HepG2 (cell line): ENCODE results near the gene DYSF. TPM values are rescaled to one million over a fixed set of nuclear protein-coding genes. Genes with fewer than 3 reads are reported as not detected.
A peak's percentile ranks its signal among the peaks of the same experiment; 100 is the strongest.

Experiments used
- ATAC-seq: fragments of 200-7000 bp; cut with Tn5 transposase; 3 replicates; pipeline ENCODE4 v1.9.1; 2020; ENCODE audit warnings: mild to moderate bottlenecking, moderate library complexity
- BruUV-seq: library from RNA; stranded (reverse); fragments of 400-500 nt; replicated peaks from 2 replicates; lab custom pipeline; 2021; lab: Mats Ljungman, UMichigan
- CTCF ChIA-PET: fragments of 300-600 bp; formaldehyde crosslinking; extraction: SDS; loops from one replicate; lab custom pipeline; 2021; ENCODE audit warnings: low total read pairs, inconsistent platforms, low intra/inter-chr PET ratio; lab: Yijun Ruan, JAX
- POLR2A ChIA-PET: fragments of 350-600 bp; sonication (Branson Sonifier 250); formaldehyde crosslinking; loops from one replicate; lab custom pipeline; 2020; ENCODE audit warnings: antibody characterized with exemption, inconsistent platforms; lab: Yijun Ruan, JAX
- DNase-seq: peaks from one replicate; pipeline ENCODE4 v3.0.0-alpha.2; 2015; ENCODE audit warnings: low spot score
- FAIRE-seq: peaks from 3 replicates; lab custom pipeline; 2011; peaks lifted over from hg19 to GRCh38; lab: Jason Lieb, UNC
- H2AFZ ChIP-seq: one replicate; pipeline ENCODE4 v1.6.1; 2011; ENCODE audit warnings: low read length, inconsistent platforms
- H3K27ac ChIP-seq: fragments of 300-600 bp; 3 replicates; pipeline ENCODE4 v1.8.0; 2011; ENCODE audit warnings: mixed run types, mild to moderate bottlenecking, mixed read lengths, low read length, inconsistent platforms; ENCODE audit not compliant: insufficient read depth; ENCODE audit errors: extremely low read length
- H3K27me3 ChIP-seq, 2 experiments: fragments of 200-600 bp in 1 of 2; 2 replicates in 1 of 2; 3 replicates in 1 of 2; pipeline versions ENCODE4 v1.6.0 to v1.8.0; 2011; ENCODE audit warnings: low read length in 2 of 2, mild to moderate bottlenecking in 2 of 2, moderate library complexity in 2 of 2, inconsistent platforms in 1 of 2; ENCODE audit not compliant: insufficient read depth in 2 of 2, control insufficient read depth in 1 of 2
- H3K36me3 ChIP-seq, 2 experiments: fragments of 200-600 bp in 1 of 2; replicated peaks in 1 of 2; 2 replicates in 1 of 2; 3 replicates in 1 of 2; pipeline versions ENCODE4 v1.5.1 to v1.8.0; 2011; ENCODE audit warnings: low read length in 2 of 2, inconsistent platforms in 1 of 2; ENCODE audit not compliant: insufficient read depth in 2 of 2, control insufficient read depth in 1 of 2
- H3K4me1 ChIP-seq: 2 replicates; pipeline ENCODE4 v1.5.1; 2012; ENCODE audit warnings: low read length, inconsistent platforms; ENCODE audit not compliant: insufficient read depth
- H3K4me2 ChIP-seq: 2 replicates; pipeline ENCODE4 v1.6.0; 2011; ENCODE audit warnings: low read depth, low read length, inconsistent platforms
- H3K4me3 ChIP-seq, 3 experiments: fragments of 200-600 bp in 1 of 3; sonication (generic), shearing (Covaris generic) in 1 of 3; replicated peaks in 1 of 3; 2 replicates each; pipeline ENCODE4 v1.5.1; 2011 to 2016; ENCODE audit warnings: low read length in 3 of 3, inconsistent platforms in 2 of 3, low read depth in 2 of 3, mild to moderate bottlenecking in 2 of 3, control low read depth in 1 of 3, mixed read lengths in 1 of 3; ENCODE audit not compliant: insufficient read depth in 1 of 3
- H3K79me2 ChIP-seq: one replicate; pipeline ENCODE4 v1.6.1; 2011; ENCODE audit warnings: low read length, inconsistent platforms; ENCODE audit not compliant: insufficient read depth
- H3K9ac ChIP-seq: 2 replicates; pipeline ENCODE4 v1.6.0; 2011; ENCODE audit warnings: mild to moderate bottlenecking, low read depth, low read length, inconsistent platforms; ENCODE audit not compliant: insufficient read depth
- H3K9me3 ChIP-seq: 2 replicates; pipeline ENCODE4 v1.5.1; 2012; ENCODE audit warnings: mild to moderate bottlenecking, low read length
- H4K20me1 ChIP-seq: 2 replicates; pipeline ENCODE4 v1.6.0; 2011; ENCODE audit warnings: inconsistent platforms, mild to moderate bottlenecking, low read length, moderate library complexity; ENCODE audit not compliant: insufficient read depth
- ASH2L ChIP-seq: fragments of 300-600, 200-600 bp; sonication (generic); IDR thresholded peaks from 2 replicates; pipeline ENCODE4 v1.7.0; 2017; ENCODE audit warnings: low read depth, mild to moderate bottlenecking, moderate library complexity, mixed read lengths, low read length; ENCODE audit not compliant: insufficient read length
- ESRRA ChIP-seq: sonication (generic); formaldehyde crosslinking; IDR thresholded peaks from 2 replicates; pipeline ENCODE4 v1.5.1; 2020; ENCODE audit warnings: mild to moderate bottlenecking, low read depth, missing genetic modification reagents
- GABPB1 ChIP-seq: IDR thresholded peaks from 2 replicates; pipeline ENCODE4 v1.6.1; 2016; ENCODE audit warnings: mild to moderate bottlenecking, missing genetic modification reagents, moderate library complexity, missing compliant biosample characterization
- MAFF ChIP-seq: IDR thresholded peaks from 2 replicates; pipeline ENCODE4 v1.6.1; 2011; ENCODE audit warnings: low read depth, low read length, improper control_type of control experiment
- MAFK ChIP-seq, 2 experiments: IDR thresholded peaks in 1 of 2; conservative IDR thresholded peaks in 1 of 2; 2 replicates each; pipeline ENCODE4 v1.6.1; 2011; ENCODE audit warnings: improper control_type of control experiment in 2 of 2, low read length in 2 of 2
- MXD4 ChIP-seq: IDR thresholded peaks from 2 replicates; pipeline ENCODE4 v1.6.1; 2016; ENCODE audit warnings: mild to moderate bottlenecking, missing biosample characterization, missing genetic modification reagents
- MZF1 ChIP-seq: sonication (generic); formaldehyde crosslinking; IDR thresholded peaks from 2 replicates; pipeline ENCODE4 v1.8.1; 2023; ENCODE audit warnings: mild to moderate bottlenecking, missing genetic modification reagents, borderline replicate concordance
- NBN ChIP-seq: fragments of 450-650 bp; conservative IDR thresholded peaks from 2 replicates; pipeline ENCODE4 v1.6.1; 2017
- NFATC3 ChIP-seq: sonication (generic); formaldehyde crosslinking; IDR thresholded peaks from 2 replicates; pipeline ENCODE4 v1.5.1; 2020; ENCODE audit warnings: mild to moderate bottlenecking, missing genetic modification reagents
- REXO4 ChIP-seq: sonication (generic); formaldehyde crosslinking; IDR thresholded peaks from 2 replicates; pipeline ENCODE4 v1.8.0; 2022; ENCODE audit warnings: missing genetic modification reagents, mild to moderate bottlenecking, borderline replicate concordance
- RFX1 ChIP-seq: fragments of 450-650 bp; IDR thresholded peaks from 2 replicates; pipeline ENCODE4 v1.6.1; 2017
- SIX1 ChIP-seq: sonication (generic); formaldehyde crosslinking; IDR thresholded peaks from 2 replicates; pipeline ENCODE4 v1.4.0; 2020; ENCODE audit warnings: missing genetic modification reagents, borderline replicate concordance
- ZNF670 ChIP-seq: sonication (generic); formaldehyde crosslinking; IDR thresholded peaks from 2 replicates; pipeline ENCODE4 v1.8.0; 2022; ENCODE audit warnings: mild to moderate bottlenecking, missing genetic modification reagents, borderline replicate concordance
- ZSCAN30 ChIP-seq: sonication (generic); formaldehyde crosslinking; IDR thresholded peaks from 2 replicates; pipeline ENCODE4 v1.5.0; 2020; ENCODE audit warnings: mild to moderate bottlenecking, missing genetic modification reagents
- whole genome bisulfite sequencing: methylation state at CpG from one replicate; pipeline ENCODE4 v1.1.6; 2017; ENCODE audit warnings: low lambda C conversion rate; 5-methylcytosine and 5-hydroxymethylcytosine counted together
- in situ Hi-C: cut with HindIII; loops from 2 replicates; pipeline ENCODE4 v1.10.0; 2017; ENCODE audit warnings: low pct_unique_long_range_greater_than_20kb; ENCODE audit not compliant: extremely low pct_ligation_motif_present
- intact Hi-C: fragments of 100-400 bp; cut with micrococcal nuclease; formaldehyde crosslinking; loops from one replicate; pipeline ENCODE4 v1.10.0; 2022; ENCODE audit not compliant: unreplicated experiment
- polyA plus RNA-seq, 8 experiments: library from polyadenylated mRNA; depleted of rRNA in 3 of 8; stranded (reverse) in 7 of 8; unstranded in 1 of 8; fragments of >200 nt; fragmentation: Illumina TruSeq in 4 of 8; extraction: Trizol in 4 of 8; gene quantifications; 2 replicates each; pipeline versions ENCODE4 v1.2.1 to v1.2.3, GENCODE V29; 2011 to 2016; ENCODE audit warnings: low read depth in 4 of 8, missing spikeins in 1 of 8, mixed read lengths in 1 of 8; ENCODE audit not compliant: insufficient read depth in 1 of 8
- total RNA-seq, 5 experiments: library from RNA; depleted of rRNA; stranded (reverse); fragments of >200 nt; fragmentation: Illumina TruSeq; extraction: Trizol; gene quantifications; 2 replicates each; pipeline ENCODE4 v1.2.3, GENCODE V29; 2016; ENCODE audit warnings: low read depth in 1 of 5

Gene DYSF
- total and polyA plus RNA-seq, 2 of the 13 experiments (the other 11 are each of a cell fraction or from before 2014, with no cell fraction given) = 0.15 to 2.4 TPM

DNA sequence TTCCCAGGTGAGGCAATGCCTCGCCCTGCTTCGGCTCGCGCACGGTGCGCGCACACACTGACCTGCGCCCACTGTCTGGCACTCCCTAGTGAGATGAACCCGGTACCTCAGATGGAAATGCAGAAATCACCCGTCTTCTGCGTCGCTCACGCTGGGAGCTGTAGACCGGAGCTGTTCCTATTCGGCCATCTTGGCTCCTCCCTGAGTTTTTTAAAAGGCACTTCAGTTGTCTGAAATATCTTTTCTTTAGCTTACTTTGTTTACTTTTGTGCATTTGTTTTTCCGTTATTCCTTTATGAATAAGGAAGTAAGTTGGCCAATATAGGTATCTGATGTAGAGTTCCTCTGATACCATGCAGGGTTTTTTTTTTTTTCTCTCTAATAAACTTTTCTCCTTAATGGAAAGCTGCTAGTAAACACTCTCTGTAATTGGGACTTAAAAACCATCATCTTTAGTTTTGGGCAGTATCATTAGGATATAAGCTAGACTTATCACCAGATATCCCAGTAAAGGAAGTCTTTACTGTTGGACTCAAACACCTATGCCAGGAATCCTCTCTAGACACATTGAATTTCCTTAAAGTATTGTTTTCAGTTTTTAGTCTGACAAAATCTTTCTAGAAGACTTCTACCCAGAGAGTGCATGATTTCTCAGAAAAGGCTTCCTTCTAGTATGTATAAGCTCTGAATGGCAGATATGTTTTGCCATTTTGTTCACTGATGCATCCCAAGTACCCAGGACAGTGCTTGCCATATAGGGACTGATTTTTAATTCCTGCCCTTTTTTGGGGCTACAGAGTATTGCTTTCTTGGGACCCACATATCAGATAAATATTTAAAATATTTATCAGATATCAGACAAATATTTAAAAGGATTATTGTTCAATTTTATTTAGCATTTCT is 35.8 kb upstream of the DYSF start:
- Histone ChIP-seq H3K9ac (no peak overlapping the region), H4K20me1 (no peaks in the 10 kb centered on the region; the same call in 1 of the 2 replicates), H3K9me3 (no peaks in the 10 kb centered on the region), H3K27me3 (no peaks in the 10 kb centered on the region), H3K4me2 (peak overlapping the region; percentile 15), H2AFZ (no peak overlapping the region), H3K4me1 (peaks cover 13% of the 10 kb centered on the region; the same call in 1 of the 2 replicates), H3K4me3 (no peak overlapping the region), H3K79me2 (no peaks in the 10 kb centered on the region), H3K36me3 (peaks cover 4 to 18% of the 10 kb centered on the region in 2 experiments; a peak in 4 of 5 replicates), H3K27ac (peak overlapping the region; percentile 2)
- ATAC-seq (no peak), DNase-seq (no peak), FAIRE-seq (no peak)
- POLR2A ChIA-PET = no interaction called here
- CTCF ChIA-PET = no interaction called here
- TSS peak; percentile 29 for BruUV-seq
- in situ Hi-C loops = no loop called here
- intact Hi-C loops = no loop called here
- WGBS = 83% methylated on average over 9 of the region's 16 CpGs
- no peak for TF ChIP-seq GABPB1 (CRISPR knock-in tag)
- TF ChIP-seq ZSCAN30 = no peak
- TF ChIP-seq SIX1 (CRISPR knock-in tag) = no peak
- TF ChIP-seq ESRRA (CRISPR knock-in tag) = no peak

DNA sequence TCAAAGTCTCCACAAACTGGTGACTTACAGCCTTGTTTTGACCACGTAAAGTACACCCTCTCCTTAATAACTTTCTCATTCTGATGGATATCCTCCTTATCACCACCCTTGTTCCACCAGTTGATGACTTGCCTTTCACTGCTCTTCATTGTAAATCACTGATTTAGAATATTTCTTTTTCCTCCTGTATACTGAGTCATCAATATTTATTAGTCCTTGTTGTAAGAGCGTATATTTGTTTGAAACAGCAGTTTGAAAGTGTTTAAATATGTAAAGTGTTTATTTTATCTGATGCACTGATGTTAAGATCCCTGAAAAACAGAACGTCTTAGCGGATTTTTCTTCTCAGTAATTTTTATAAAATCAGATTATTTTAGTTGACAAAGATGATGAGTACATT is 34.2 kb upstream of the DYSF start:
- H3K9ac ChIP-seq = no peak overlapping the region
- no peak overlapping the region for H3K4me3 ChIP-seq
- no peaks in the 10 kb centered on the region for H3K79me2 ChIP-seq
- H3K27me3 ChIP-seq = no peaks in the 10 kb centered on the region
- intact Hi-C loops (no loop called here), in situ Hi-C loops (no loop called here)
- H4K20me1 ChIP-seq = no peaks in the 10 kb centered on the region; the same call in 1 of the 2 replicates
- H3K36me3 ChIP-seq = peaks cover 8 to 34% of the 10 kb centered on the region in 2 experiments
- H3K4me2 ChIP-seq = no peak overlapping the region
- DNase-seq = no peak
- ChIA-PET CTCF (no interaction called here), POLR2A (no interaction called here)
- no peak overlapping the region for H3K27ac ChIP-seq
- H3K4me1 ChIP-seq = peaks cover 13% of the 10 kb centered on the region; the same call in 1 of the 2 replicates
- ATAC-seq = no peak
- FAIRE-seq = no peak
- no TSS peak for BruUV-seq
- no peak overlapping the region for H2AFZ ChIP-seq
- 98% methylated on average over 4 of the region's 4 CpGs for WGBS
- no peaks in the 10 kb centered on the region for H3K9me3 ChIP-seq
- no peak for TF ChIP-seq MXD4 (CRISPR knock-in tag)
- TF ChIP-seq MAFK (conservative IDR thresholded peaks at IDR 0.05 in 1 of 2, IDR thresholded peaks at IDR 0.05 in 1 of 2; ENCODE audit: low read length in 2 of 2) = peak; percentile 67 to 83; a peak in 3 of 4 replicates
- no peak for TF ChIP-seq NBN
- no peak for TF ChIP-seq MZF1
- no peak for TF ChIP-seq NFATC3 (CRISPR knock-in tag)
- TF ChIP-seq RFX1 = no peak
- no peak for TF ChIP-seq ZNF670 (CRISPR knock-in tag)
- TF ChIP-seq REXO4 = no peak
- no peak for TF ChIP-seq ASH2L
- TF ChIP-seq MAFF = peak; percentile 80
